NCI-H128 (cell line): ENCODE results near the gene KSR2.
A peak's percentile ranks its signal among the peaks of the same experiment; 100 is the strongest.

Experiments used
- DNase-seq: peaks from one replicate; lab custom pipeline; 2025; ENCODE audit not compliant: unreplicated experiment; lab: John Stamatoyannopoulos, UW

Gene KSR2

GRCh38 chr12:117968151-117968789 is 520 bp downstream of the KSR2 start:
- DNase-seq, result no peak

DNA sequence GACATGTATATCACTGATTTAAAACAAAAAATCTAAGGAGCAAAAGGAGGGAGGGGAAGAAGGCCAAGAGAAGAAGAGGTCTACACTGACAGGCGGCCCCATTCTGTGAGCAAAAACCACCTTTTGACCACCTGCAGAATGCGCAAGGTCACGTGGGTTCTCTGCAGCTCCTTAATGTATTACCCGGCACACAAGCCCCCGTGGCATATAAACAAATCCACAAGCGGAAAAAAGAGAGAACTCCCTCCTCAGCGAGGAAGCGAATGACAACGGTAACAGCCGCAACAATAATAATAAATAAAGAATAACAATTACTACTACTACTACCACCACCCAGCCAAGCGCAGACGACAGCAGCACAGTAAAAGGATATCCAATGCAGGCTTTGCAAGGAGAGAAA is 1.3 kb downstream of the KSR2 start:
- no peak for DNase-seq

DNA sequence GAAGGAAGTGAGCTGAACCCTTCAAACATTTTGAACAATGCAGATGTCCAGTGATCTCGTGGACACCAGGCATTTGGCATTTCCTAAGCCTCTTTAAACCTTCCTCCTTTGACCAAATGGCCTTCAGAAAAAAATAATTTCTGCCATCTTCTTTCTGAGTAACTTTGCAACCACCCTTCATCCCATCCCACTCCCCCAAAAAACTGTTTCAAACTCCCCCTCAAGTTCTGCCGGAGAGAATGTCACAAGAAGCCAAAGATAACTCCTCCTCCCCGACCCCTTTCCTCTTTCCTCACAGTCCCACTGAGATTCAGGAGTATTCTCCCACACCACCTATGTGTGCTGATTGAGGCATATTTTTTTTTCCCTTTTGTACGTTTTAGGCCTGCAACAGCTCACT is 1.7 kb downstream of the KSR2 start:
- DNase-seq, result no peak

- peak; percentile 25 for DNase-seq
Measured at GRCh38 chr12:117966511-117966910, 2.3 kb downstream of the KSR2 start.

DNA sequence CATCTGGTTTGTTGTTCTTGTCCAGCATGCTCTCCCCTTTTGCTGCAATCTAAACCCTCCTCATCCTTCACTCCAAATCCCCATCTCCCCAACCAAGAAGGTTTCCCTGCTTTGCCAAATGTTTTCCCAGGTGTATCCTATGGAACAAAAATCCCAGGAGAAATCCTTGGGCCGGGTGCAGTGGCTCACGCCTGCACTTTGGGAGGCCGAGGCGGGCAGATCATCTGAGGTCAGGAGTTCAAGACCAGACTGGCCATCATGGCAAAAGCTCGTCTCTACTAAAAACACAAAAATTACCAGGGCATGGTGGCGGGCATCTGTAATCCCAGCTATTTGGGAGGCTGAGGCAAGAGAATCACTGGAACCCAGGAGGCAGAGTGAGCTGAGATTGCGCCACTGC is 5.0 kb downstream of the KSR2 start:
- DNase-seq, result no peak

GRCh38 chr12:117936722-117937484 is 31.9 kb downstream of the KSR2 start:
- no peak for DNase-seq

- no peak for DNase-seq
Measured at GRCh38 chr12:117933545-117933944, 35.2 kb downstream of the KSR2 start.

DNA sequence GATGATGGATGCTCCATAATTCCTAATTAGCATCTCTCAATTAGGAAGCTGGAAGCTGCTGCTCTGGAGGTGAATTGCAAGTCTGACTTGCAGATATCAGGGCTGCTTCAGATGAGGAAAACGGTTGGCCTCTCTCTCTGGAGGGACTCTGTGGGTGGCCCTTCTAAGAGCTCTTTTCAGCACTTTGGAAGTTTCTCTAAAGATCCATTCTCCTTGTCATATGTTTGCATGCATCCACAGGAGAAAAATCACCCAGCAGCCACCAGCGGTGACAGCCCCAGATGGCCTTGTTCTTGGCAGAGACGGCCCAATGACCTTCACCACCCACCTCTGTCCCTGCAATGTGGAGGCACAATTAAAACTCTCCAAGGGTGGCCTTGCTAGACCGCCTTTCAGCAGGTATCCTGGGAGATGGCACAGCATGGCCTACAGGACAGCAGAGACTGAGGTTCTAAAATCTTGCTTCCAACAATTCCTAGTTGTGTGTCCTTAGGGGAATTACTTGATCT is 42.3 kb downstream of the KSR2 start:
- no peak for DNase-seq

DNA sequence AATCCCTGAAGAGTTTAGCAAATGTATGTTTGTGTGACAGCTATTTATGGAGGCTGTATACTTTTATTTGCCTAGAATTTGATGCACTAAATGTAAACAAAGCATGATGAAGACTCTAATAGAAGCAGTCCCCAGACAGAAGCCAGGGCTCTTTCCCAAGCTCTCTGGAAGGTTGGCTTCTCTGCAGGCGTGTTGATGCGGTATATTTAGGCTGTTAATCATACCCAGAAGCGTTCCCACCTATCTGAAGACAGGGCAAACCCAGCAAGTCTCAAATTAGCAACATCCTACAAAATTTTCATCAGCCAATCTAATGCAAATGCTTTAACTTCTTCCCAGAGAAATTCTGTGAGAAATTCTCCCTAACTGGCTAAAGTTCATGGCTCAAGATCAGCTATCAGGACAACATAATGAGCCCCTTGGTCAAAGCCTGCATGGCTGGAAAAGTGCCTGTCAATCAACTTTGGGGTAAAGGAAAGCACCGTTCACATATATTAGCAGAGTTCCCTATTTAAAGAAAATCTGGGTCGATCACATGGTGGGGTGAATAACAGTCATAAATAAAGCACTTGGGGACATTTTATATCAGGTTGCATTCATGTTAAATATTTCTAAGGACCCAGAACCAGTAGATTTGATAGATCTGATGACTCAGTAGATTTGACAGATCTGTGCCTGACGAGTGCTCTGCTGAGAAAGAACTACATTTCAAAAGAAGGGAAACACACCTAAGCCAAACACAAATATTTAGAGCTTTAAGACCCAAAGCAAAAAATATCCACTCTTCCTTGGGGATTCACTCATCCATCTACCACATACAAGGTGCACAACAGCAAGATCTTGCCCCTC is 46.6 kb downstream of the KSR2 start:
- DNase-seq, result no peak

DNA sequence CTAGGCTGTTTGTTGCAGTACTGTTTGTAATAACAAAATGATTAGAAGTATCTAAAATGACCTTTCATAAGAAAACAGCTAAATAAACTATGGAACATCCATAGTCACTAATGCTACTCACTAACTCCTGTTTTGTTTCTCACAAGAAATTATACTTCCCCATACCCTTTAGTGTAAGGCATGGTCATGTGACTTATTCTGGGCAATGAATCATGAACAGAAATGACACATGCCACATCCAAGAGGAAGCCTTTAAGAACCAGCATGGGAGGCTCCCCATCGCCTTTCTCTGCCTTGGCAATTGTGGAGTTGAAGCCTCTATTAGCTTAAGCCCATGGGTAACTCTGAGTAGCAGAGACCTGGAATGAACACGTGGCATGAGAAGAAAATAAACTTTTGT is 49.3 kb downstream of the KSR2 start:
- no peak for DNase-seq

DNA sequence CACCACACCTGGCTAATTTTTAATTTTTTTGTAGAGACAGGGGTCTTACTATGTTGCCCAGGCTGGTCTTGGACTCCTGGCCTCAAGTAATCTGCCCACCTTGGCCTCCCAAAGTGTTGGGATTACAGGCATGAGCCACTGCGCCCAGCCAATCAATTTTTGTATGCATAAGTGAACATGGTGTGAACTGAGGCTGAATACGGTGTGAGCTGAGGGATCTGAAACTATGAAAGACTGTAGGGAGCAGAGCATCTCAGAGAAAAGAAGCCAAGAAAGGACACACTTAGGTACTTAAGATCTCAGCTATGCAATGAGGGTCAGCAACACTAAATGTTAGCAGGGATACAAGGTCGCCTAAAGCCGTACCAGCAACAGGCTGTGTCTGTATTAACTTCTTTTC is 54.1 kb downstream of the KSR2 start:
- no peak for DNase-seq

GRCh38 chr12:117912756-117913155 is 56.0 kb downstream of the KSR2 start:
- DNase-seq, result no peak

GRCh38 chr12:117908411-117908810 is 60.4 kb downstream of the KSR2 start:
- no peak for DNase-seq

DNA sequence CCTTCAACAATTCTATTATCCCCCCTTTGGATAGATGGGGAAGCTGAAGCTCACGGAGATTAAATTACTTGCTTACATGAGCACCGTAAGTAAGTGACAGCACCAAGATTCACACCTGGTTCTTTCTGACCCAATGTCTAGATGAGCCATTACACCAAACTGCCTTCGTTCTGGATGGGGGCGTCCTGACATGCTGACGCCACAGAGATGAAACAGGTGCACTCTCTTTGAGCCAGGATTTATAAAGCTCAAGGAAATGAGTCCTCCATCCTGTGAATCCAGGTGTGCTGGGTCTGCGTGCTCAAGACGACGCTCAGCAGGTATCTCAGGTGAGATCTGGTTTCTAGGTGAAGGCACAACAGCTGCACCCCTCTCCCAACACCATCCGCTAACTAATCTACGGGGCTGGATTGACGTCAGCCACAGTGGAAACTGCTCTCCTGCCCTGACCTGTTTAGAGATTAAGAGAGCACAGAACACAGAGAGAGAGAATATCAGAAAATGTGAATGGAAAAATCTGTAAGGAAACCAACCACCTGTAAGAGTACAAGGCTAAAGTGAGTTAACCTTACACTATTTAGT is 61.6 kb downstream of the KSR2 start:
- no peak for DNase-seq

DNA sequence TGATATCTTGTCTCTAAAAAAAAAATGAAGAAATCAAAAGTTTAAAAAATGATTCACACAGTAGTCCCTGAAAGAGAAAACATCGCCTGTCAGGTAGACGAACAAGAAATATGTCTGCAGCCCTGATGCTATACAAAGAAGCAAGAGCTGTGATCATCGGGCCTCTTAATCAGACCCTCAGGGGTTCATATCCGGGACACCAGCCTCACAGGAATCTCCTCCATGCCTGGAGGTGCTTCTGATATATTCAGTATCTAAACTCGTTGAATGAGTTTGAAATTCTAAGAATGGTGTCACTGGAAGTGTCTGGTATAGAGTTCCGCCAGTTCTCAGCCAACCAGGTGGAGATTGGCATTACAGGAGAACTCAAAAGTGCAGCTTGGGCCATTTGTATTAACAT is 64.7 kb downstream of the KSR2 start:
- DNase-seq, result no peak

GRCh38 chr12:117903110-117903840 is 65.5 kb downstream of the KSR2 start:
- DNase-seq, result no peak

- no peak for DNase-seq
Measured at GRCh38 chr12:117901631-117902030, 67.2 kb downstream of the KSR2 start.

DNA sequence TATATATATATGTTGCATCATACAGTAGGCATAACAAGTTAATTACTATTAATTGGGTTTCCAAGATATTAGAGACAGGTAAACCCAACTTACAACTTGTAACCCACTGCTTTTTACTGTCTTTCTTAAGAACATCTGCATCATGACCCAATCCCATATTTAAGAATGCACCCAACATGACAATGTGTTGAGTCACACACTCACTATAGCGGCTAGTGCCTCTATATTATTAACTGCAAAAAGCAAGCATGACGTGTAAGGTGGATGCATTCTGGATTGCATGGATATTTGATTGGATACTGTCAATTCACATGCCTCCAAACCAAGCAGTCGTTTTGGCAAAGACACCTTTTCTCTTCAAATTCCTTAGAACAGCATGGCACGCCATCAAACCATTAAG is 68.2 kb downstream of the KSR2 start:
- no peak for DNase-seq

DNA sequence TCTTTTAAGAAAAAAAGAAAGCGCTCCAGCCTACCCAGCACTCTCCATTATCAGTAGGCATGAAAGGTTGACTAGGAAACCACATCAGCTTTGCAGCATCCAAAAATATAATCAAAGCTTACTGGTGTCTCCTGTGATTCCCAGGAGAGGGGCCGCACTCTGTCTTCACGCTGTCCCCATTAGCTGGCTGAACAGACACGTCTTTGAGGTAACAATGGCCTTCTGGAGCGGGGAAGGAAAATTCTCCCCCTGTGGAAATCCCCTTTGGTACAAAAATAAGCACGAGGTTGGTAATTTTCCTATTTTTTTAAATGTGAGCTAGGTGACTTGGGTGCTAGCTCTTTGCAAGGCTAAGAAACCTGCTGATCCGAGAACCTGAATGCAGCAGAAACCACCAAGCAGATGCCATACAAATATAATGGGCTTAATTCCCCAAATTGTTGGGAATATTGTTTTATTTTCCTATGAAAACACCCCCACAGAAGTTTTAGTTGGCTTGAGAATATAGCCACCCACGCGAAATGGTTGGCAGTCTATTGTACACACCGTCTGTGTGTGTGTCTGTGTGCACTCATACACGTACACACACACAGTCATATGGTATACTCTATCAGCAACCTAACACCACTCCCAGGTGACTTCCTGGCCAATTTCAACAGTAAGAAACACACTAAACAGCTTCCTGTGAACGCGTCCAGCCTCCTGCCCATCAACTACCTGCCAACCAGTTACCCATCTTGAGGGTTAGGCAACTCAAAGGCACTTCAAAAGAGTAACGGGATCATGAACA is 71.2 kb downstream of the KSR2 start:
- DNase-seq, result no peak

DNA sequence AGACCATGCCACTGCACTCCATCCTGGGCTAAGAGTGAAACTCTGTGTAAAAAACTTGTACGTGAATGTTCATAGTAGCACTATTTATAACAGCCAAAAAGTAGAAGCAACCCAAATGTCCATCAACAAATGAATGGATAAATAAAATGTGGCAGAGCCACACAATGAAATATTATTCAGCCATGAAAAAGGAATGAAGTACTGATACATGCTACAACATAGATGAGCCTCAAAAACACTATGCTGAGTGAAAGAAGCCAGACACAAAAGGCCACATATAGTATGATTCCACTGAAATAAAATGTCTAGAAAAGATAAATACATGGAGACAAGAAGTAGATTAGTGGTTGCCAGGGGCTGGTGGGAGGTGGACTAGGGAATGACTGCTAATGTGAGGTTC is 72.8 kb downstream of the KSR2 start:
- no peak for DNase-seq
